Measurements from ENCODE around the gene SEMA6A.

SEMA6A gene

GRCh38 chr5:116492016-116492623, 82.5 kb downstream of the SEMA6A start:
- DNase-seq: no peak

GRCh38 chr5:116488356-116489041, 86.1 kb downstream of the SEMA6A start:
- DNase-seq: no peak

GRCh38 chr5:116487045-116487444, 87.6 kb downstream of the SEMA6A start:
- no peak for DNase-seq

- no peak for DNase-seq
These were observed 88.0 kb downstream of the SEMA6A start for GRCh38 chr5:116486588-116486987.

- DNase-seq: no peak
These were observed 90.0 kb downstream of the SEMA6A start for GRCh38 chr5:116484645-116485044.

- DNase-seq: no peak
These were observed 92.2 kb downstream of the SEMA6A start for GRCh38 chr5:116482394-116482793.

- DNase-seq: no peak
These were observed 93.6 kb downstream of the SEMA6A start for GRCh38 chr5:116480894-116481510.

- DNase-seq: no peak
These were observed 94.6 kb downstream of the SEMA6A start for GRCh38 chr5:116479776-116480675.

- no peak for DNase-seq
These were observed 96.1 kb downstream of the SEMA6A start for GRCh38 chr5:116478491-116478890.

GRCh38 chr5:116476897-116477537, 97.6 kb downstream of the SEMA6A start:
- DNase-seq: no peak

- no peak for DNase-seq
These were observed 99.3 kb downstream of the SEMA6A start for GRCh38 chr5:116475338-116475737.

- DNase-seq: no peak
These were observed 100.9 kb downstream of the SEMA6A start for GRCh38 chr5:116473706-116474105.

GRCh38 chr5:116472274-116472673, 102.3 kb downstream of the SEMA6A start:
- DNase-seq: no peak

GRCh38 chr5:116469631-116470030, 105.0 kb downstream of the SEMA6A start:
- no peak for DNase-seq

GRCh38 chr5:116468583-116468982, 106.0 kb downstream of the SEMA6A start:
- no peak for DNase-seq

- no peak for DNase-seq
These were observed 107.2 kb downstream of the SEMA6A start for GRCh38 chr5:116467465-116467843.

GRCh38 chr5:116466727-116467464, 107.7 kb downstream of the SEMA6A start:
- DNase-seq: no peak

- DNase-seq: no peak
These were observed 109.2 kb downstream of the SEMA6A start for GRCh38 chr5:116465411-116465810.

- DNase-seq: no peak
These were observed 110.4 kb downstream of the SEMA6A start for GRCh38 chr5:116464144-116464708.

GRCh38 chr5:116462500-116462899, 112.1 kb downstream of the SEMA6A start:
- DNase-seq: no peak

GRCh38 chr5:116459301-116459700, 115.3 kb downstream of the SEMA6A start:
- no peak for DNase-seq

GRCh38 chr5:116457062-116457461, 117.6 kb downstream of the SEMA6A start:
- DNase-seq: no peak

Measured in right forelimb (tissue), 1 donor.